C4-2B (cell line): ENCODE data around the gene MACF1.

ENCODE experiments used
- CTCF ChIP-seq: fragments of 450-650 bp; conservative IDR thresholded peaks from 2 replicates; pipeline ENCODE4 v1.5.1; 2017; ENCODE audit warnings: mild to moderate bottlenecking
- ZFX ChIP-seq: fragments of 450-650 bp; IDR thresholded peaks from 2 replicates; pipeline ENCODE4 v1.6.1; 2017

GRCh38 chr1:39412892-39413291, 208.4 kb downstream of the MACF1 start:
- TF ChIP-seq CTCF = no peak
- TF ChIP-seq ZFX = no peak
